ENCODE results near the gene OSTM1.

Gene OSTM1, protein sequence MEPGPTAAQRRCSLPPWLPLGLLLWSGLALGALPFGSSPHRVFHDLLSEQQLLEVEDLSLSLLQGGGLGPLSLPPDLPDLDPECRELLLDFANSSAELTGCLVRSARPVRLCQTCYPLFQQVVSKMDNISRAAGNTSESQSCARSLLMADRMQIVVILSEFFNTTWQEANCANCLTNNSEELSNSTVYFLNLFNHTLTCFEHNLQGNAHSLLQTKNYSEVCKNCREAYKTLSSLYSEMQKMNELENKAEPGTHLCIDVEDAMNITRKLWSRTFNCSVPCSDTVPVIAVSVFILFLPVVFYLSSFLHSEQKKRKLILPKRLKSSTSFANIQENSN

DNA sequence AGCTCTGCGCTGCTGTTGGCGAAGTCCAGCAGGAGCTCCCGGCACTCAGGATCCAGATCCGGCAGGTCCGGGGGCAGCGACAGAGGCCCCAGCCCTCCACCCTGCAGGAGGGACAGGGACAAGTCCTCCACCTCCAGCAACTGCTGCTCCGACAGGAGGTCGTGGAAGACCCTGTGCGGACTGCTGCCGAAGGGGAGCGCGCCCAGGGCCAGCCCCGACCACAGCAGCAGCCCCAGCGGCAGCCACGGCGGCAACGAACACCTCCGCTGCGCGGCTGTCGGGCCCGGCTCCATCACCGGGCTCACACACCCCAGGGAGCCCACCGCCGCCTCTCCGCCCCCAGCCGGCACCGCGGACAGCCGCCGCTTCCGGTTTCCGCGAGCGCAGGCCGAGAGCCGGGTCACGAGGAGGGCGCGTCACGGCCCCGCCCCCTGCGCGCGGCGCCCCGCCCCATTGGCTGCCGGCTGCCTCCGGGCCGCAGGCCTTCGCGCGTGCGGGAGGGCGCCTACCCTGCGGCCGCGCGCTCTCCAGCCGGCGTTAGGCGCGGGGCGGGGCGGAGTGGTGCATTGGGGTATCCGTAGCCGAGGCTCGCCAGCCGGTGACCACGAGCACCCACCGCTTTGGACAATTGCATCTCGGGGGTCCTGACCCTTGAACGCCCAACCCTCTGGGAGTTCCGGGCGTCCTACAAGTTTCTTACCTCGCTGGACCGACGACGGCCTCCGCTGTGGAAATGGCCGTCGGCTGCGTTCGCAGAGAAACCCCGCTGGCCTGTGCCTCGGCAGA, at the start of gene OSTM1:
OSTM1 (minus strand) TSS at position 383 of the 786 bp plus-strand sequence; CDS start at position 293, 90 bp downstream.
- peak; percentile 71 to 78 for DNase-seq

DNA sequence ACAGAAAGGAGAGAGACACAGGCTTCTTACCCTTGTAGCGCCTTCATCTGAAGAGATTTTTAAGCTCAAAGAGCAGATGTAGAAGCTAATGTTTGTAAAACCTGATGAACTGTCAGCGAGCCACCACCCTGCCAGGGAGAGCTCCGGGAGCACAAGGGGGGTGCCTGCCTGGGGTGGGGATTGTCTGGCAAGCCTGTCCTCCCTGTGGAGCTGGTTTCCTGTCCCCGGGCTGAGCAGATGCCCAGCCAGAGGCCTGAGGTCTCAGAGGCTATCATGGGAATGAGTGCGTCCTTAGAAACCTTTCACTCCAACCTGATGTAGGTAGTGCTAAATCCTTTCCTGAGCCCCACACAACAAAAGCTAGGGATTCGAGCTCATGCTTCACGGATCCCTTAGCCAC, 49.4 kb upstream of the OSTM1 start:
- no peak for DNase-seq

DNA sequence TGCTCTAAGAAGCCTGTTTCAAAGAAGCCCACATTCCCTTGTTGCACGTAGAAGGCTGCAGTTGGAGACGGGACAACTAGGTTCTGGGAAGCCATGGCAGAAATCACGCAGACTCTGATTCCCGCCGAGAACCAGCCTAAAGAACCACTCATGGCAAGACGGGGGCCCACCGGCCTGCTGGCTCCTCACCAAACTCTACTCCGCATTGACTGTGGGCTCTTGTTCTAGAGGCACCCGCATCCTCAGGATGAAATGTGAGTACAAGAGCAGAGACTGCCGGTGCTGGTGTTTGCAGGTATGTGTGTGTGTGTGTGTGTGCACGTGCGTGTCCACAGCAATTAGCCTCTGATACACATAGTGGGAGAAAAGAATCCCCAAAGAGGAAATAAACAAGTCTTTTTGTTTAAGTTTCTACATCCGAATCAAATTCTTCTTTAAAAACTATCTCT, 49.0 kb upstream of the OSTM1 start:
- no peak for DNase-seq

DNA sequence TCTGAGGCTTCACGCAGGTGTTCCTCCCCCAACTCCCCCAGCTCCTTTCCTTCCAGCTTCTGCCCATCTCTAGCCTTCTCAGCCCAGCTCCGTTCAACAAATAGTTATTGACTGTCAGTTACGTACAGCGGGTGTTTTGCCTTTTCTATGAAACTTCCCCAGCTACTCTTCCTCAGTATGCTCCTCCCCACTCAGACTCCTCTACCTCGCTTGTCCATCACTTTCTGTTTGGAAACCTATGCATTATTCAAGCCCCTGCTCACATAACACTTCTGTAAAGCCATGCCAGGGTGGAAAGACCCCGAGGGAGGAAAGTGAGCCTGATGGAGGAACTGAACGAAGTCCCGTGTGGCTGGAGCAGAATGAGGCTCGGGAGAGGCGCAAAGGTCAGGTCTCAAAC, 47.1 kb upstream of the OSTM1 start:
- no peak for DNase-seq

DNA sequence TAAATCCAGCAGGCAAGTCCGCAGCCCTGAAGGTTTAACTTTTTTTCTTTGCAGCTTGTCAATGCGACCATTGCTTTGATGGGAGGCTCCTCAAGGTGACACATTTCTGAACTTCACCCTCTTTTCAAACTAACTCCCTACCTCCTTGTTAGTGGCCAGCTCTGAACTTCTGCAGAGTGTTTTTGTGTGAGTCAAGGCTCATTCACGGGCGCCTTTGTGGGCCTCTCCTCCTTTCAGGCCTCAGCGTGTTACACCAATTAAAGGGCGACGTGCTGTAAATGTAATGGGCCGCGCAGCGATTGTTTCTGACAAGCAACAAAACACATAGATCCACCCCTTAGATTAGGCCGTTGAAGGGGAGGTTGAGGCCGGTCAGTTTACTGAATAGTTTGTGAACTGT, 45.8 kb upstream of the OSTM1 start:
- DNase-seq, result no peak

DNA sequence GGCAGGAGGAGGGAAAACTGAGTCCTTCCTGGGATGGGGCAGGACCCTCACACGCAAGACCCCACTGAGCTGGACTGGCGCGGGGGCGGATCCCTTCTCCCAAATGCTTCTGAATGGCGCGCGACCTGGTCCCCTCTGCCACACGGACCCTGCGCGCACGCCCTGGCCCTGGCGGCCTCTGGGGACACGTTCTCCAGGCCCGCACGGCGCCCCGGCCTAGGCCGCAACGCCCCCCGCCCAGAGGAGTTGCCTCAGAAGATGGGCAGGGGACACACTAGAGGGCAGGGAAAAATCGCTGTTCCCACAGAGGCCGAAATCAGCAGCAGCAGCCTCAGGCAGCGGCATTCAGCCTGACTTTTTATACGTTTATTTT, 45.2 kb upstream of the OSTM1 start:
- DNase-seq, result no peak

DNA sequence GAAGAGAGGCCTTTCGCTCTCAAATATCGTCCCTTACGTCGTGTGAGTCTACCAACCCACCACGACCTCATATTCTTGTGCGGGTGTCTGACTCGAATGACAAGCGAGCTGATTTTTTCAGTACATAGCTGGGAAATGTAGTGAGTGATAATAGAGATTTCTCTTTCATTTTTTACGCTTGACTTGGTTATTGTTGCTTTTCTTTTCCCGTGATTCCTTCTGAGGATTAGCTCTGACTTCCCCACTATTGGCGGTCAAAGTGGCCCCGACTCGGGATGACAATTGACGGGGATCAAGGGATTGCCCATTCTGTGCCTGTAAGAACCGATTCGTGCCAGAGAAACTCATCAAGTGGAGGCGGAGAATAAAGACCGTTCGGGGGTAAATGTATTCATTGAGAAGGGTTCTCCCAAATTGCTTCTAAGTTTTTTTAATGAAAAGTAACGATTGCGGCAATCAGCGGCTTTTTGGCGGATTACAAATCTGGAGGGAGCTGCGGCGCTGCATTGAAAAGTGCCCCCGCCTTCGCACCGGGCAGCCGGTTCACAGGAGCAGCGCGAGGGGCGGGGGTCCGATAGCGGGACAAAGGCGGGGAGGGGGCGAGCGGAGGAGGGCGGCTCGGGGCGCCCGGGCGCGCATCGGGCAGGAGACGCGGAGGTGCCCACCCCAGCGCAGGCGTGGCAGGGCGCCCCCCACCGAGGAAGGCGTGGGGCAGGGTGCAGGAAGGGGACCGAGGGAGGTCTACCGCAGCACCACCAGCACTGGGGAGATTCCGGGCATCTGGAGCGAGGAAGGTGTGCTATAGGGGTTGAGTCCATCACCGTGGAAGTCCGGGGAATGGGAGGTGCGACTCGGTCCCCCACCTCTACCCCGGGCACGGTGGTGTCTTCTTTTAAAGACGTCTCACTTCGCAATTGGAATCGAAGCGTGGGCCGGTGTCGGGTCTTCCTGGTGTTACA, 44.5 kb upstream of the OSTM1 start:
- no peak for DNase-seq

DNA sequence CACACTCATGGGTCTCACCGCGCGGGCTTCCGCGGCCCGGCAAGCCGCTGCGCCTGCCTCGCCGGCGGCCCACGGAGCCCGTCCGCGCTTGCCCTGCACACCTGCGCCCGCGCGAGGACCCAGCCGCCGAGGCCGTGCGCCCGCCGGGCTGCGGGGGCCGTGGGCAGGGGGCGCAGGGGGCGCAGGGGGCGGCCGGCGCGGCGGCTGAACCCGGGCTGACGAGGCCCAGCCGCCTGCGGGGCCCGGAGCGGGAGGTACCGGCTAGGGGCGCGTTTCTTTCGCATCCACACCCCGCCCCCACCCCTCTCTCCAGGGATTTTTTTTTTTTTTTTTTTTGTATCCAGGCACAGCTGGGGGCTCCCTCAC, 43.8 kb upstream of the OSTM1 start:
- DNase-seq, result no peak

DNA sequence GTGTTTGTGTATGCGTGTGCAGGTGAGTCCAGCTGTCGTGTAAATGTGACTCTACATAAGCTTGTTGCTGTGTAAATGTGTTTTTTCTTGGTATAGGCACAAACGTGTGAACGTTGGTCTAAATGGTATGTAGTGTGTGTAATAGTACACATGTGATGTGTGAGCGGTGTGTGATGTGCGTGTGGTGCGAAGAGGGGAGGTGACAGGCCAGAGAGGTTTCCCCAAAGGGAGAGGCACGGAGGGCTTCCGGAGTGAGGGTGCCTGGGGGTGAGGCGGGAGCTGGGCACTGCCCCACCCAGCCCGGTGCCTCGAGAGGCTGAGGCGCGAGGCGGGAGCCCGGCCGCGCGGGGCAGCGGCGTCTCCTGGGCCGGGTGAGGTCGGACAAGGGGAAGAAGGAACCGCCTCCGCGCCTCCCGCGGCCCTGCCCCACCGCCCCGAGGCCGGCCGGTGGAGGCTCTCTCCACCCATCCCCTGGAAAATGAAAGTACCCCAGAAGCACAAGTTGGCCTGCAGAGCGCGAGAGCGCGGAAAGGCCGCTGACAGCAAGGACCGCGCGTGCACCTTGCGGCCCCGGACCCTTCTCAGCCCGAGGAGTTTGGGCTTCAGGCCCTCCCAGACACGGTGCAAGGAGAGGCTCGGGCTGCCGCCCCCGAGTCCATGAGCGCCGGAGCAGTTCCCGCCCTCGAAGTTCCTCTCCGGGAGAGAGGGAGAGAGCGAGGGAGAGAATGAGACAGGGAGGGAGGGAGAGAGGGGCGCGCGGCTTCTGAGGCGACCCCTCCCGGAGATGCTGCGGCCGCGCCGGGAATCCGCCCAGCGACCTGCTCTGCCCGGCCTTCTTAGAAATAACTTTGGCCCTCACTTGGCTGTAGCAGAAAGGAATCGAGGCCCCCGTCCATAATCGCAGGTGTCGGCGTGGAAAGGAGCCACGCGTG, 43.2 kb upstream of the OSTM1 start:
- peak in 1 of 2 experiments; percentile 32 for DNase-seq

DNA sequence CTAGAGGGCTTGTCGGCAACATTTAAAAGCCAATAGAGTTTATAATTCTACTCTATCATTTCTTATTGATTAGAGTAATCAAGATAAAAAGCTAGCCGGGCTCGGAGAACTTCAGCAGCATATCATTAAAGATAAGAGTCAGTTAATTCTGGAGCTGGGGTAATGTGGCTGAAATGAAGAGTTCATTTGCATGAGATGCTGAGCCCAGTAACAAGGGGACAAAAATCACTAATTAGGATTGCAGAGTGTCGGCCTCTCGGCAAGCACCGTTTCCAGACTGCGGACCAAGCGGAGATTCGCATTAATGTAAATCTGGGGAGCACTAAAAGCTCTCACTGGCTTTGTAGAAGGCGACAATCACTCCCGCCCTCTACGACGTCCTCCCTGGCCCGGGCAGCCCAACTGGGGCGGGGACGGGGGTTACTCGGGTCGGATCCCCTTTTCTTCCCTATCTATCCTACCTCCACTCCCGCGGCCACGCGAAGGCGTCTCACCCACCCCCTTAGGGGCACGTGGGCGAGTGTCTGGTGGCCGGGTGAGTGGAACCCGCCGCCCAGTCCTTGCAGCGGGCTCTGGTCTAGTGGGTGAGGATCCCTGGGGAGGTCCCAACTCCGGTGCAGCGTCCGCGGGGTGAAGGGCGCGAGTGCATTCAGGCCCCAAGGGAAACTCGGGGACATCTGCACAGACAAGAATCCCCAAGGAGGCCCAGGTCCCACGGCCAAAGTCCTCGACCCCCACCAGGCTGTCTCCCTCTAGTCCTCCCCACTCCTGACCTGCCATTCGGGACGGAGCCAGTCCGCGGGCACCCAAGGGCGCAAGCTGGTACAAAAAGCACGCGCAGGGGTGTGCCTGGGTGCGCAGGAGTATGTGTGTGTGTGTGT, 42.2 kb upstream of the OSTM1 start:
- DNase-seq, result no peak

DNA sequence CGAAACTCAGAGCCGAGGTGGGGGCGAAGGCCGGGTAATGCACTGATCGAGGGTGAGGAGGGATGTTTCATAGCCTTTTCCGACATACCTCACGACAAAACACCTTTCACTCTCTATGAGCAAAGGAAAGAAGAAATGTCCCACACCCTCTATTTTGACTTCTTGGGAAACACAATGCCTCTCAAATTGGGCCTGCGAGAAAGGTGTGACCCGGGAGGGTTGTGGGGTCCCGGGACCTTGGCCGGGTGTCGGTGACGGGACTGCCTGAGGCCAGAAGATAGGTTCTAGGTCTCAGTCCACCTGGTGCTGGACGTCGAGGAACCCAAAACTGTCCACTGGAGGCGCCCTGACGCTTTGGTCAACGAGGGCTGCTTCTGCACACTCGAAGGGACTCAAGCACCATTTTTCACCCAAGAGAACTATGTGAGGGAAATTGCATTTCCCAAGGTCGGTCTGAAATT, 41.1 kb upstream of the OSTM1 start:
- peak in 1 of 2 experiments; percentile 6 for DNase-seq

DNA sequence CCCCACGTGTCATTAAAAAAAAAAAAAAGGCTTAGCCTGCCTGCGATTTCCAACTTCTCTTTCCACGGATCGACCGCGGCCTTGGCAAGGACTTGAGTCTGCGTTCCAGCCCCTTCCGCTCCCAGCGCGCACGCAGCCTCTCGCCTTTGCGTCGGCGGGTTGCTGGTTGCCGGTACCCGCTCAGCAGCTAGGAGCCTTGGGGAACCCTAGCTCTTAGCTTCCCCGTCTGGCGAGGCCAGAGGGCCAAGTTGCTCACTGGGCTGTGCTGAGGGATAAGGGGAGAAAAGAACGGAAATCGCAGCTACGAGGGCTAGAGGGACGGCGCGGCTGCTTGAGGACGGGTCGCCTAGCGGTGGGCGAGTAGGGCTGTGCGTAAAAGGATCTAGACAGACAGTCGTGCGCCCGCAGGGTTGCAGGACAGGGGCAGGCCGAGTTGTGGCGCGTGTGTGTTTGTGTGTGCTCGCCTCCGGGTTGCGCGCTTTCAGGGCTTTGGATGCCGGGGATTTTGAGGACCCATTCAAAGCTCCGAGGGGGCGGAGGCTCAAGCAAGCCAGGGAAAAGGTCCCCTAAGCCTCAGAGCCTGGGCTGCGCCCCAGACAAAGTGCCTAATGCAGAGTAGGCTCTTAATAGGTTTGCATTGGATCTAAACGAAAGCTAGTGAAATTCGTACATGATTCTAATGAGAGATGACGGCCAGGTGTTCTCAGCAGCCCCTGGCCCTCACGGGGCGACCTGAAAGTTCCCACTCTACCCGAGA, 40.5 kb upstream of the OSTM1 start:
- peak; percentile 67 to 77 for DNase-seq

DNA sequence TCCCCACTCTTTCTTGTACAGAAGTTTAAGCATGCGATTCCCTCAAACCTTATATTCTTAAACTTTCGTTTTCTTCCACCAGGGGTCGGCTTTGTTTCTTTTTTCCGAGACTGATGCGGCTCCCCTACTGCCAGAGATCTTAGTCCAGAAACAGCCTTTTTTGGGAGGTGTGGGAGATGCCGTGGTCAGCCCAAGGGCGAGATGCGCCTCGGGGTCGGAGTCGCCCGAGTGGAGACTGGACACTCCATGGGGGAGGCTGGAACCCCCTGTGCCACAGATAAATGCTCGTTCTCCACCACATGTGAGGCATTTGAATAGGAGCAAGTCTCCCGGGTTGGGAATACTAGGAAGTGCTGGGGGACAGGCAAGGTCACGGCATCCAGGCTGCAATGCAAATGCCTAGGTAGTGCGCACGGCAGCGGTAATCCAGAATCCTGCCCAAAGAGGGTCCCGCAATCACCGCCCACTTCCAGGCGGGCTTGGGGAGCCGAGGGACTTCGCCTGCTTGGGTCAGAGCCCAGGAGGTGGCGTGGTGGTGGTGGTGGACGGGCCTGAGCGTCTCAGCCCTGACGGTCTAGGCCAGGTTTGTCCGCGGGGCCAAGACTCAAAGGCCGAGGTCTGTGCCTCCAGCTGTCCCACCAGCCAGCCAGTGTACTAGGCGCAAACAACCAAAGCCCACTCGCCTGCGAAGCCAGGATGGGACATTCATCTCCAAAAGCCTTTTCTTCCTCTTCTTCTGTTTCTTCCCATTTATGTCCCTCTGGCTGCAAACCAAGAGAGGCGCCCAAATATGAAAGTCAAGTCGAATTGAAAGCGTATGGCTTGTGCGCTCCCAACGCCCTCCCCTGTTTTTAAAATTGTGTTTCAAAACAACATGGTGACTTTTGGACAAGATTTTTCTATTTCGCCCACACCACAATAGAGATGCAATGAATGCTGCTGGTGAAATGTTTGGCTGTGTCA, 39.3 kb upstream of the OSTM1 start:
- DNase-seq, result peak; percentile 78 to 83

DNA sequence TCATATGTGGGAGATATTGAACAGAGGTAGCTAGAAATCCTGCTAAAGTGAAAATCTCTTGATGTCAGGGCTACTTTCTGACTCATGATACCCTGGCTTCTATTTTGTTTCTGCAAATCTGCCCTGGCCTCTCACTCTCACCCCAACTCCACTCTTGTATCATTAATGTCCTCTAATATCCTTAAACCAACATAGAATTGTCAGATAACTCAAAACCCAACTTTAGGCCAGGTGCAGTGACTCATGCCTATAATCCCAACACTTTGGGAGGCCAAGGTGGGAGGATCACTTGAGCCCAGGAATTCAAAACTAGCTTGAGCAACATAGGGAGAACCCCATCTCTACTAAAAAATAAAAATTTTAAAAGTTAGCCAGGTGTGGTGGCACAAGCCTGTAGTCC, 33.8 kb upstream of the OSTM1 start:
- no peak for DNase-seq

DNA sequence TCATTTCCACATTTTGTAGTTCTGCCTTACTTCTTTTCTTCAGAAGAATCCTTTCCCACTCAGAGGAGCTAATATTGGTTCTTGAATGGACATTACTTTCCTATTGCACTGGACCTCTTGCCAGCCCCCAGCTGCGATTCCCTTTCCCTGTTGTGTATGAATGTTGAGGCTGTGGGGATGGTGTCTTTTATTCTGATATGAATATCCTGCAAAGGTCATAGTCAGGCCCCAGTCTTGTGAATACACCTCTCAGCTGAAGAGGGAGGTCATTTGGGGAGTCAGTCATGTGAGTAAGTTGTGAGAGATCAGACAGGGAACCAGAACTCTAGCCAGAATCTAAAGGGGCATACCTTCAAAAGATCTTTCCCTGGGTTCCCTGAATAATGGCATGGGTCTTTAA, 32.6 kb upstream of the OSTM1 start:
- no peak for DNase-seq

DNA sequence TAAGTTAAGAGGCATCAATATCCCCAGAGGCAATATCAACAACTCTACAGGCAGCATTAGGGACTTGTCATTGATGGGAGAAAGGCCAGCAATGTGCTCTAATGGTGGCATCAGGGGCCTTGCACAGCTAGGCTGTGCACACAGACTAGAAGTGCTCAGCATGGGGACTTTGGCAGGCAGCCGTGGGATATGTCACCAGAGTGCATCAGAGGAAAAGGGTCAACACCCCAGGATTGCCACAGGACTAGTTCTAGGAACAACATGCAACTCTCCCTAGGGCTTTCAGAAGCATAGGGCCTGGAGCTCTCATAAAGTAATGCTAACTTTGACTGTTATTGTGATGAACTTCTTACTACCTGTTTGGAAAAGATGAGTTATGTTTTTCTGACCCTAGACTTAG, 32.2 kb upstream of the OSTM1 start:
- no peak for DNase-seq

DNA sequence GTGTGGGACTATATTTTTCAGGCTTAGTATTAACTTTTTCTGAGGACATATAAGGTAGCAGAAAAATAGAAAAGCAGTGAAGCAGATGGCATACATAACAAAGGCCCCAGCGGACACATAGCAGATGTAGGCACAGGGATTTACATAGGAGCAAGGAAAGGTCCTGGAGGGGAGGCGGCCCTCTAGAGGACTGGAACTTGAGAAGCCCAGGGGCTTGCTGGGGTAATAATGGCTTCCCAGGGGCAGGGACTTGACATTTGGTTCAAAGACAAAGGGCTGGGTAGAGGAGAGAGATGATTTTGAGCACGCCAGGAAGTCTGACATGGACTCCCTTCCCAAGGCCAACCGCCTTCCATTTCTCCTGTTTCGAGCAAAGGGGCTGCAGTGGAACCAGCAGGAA, 31.7 kb upstream of the OSTM1 start:
- DNase-seq, result no peak

DNA sequence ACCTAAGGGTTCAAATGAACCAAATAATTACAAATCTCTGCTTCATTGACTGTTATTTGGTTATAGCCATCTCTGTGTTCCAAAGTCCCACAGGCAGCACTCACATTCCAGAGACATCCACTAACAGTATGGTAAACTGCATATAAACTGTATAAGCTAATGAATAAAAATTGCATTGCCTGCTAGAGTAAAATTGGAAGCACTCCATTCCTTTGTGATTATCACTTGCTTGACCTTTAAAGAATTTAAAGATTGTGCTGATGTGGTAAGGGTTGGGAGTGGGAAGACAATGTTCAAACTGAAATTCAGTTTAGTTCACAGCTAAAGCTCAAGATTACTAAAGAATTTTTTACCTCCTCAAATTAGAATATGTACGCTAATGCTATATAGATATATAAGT, 31.0 kb upstream of the OSTM1 start:
- no peak for DNase-seq

DNA sequence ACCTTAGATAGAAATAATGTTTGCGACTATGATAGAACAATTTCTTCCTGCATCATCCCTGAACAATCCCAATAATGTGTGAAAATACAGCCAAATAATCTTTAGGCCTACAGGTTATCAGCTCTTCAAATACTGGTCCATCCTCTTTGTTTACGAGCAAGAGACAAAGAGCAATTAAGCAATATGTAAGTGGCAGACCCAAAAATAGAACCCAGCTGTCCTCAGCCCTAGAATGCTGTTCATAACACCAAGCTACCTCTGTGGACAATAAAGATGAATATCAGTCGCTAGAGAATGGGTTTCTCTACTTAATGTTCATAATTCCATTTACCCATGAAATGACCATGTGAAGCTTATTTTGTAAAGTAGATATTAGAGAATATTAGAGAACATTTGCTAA, 28.4 kb upstream of the OSTM1 start:
- no peak for DNase-seq
